ENCODE results near the gene USP38.
"Not testable (repeated sequence)": the region's sequence is repeated elsewhere in the genome, so short reads cannot be mapped to it uniquely, and the experiment has no call there.

The USP38 gene

DNA sequence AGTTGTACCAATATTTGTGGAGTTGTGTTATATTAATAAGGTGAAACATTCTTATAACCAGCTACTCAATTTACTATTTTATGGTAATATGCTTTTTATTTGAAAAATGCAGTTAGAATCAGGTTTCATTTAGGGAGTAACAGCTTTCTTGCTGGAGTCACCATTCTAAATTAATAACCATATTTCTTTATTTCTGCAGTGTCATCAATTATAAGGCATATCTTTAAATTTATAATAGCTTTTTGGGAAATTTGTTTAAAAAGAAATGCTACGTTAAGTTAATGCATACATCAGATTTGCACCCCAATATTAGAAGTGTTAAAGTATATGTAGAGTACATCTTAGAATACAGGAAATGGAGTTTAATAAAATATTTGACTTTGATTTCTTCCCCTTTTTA, 18.9 kb downstream of the USP38 start:
- DNase-seq (ENCODE audit: low read depth, low spot score) = no peak

DNA sequence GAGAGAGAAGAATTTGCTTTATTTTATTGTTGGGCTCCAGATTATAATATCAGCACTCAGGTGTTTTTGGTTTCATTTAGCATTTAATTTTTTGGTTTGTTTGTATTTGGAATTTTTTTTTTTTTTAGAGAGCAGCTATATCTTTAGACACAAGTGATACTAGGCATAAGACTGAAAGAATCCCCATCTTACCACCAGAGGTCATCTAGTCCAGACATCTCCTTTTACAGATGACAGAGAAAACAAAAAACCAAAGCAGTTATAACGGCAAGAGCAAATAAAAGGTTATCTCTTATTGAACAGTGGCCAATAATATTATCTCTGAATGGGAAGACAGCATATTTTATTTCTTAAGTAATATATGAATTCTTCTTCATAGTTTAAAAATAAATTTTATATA, 22.8 kb downstream of the USP38 start:
- no peak for DNase-seq (ENCODE audit: low read depth, low spot score)

DNA sequence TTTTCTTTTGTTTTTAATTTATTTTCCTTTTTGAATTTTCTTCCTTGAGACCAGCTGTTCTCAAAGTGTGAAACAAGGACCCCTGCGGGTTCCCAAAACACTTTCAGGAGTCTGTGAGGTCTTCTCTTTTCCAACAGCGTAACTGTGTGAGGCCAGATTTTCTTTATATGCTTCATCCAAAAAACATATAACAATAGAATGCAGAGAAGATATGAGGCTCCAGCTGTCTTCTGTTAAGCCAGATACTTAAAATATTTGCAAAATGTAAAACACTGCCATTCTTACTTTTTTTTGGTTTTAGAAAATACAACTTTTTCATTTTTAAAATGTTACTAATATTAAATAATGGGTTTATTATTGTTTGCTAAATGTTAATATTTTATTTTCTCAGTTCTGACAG, 27.8 kb downstream of the USP38 start:
- no peak for DNase-seq (ENCODE audit: low read depth, low spot score)

DNA sequence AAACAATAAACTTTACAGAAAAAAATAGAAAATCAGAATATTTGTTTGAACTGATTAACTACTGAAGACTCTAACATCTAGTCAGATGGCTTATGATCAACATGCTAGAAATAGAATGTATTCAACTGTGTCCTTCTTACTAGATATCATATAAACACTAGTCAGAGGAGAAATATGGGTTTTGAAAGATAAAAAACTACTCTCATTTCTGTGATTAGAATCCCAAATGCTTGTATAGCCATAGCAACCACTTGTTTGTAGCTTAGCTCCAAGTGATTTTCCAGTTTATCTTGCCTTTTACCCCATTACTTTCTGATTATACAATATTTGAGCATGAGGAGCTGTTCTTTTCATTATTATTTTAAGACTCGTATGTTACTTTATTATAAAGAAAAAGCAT, 31.2 kb downstream of the USP38 start:
- DNase-seq (ENCODE audit: low read depth, low spot score) = no peak

DNA sequence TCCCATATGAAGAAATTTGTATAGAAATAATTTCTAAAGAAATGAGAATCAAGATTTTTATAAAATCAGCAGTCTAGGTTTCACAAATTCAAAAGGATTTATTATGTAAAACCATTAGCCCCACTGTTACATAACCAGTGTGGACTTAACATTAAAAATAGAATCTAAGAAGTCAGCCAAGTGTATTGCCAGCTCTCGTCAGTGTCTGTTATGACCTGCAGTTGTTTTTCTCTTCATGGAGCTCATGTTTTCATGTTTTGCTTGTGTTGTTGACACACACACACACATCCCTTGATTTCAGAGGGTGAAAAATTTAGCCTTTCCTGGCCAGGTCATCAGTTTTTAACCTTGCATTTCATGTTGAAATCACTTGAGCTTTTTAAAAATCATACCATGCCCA, 39.5 kb downstream of the USP38 start:
- no peak for DNase-seq (ENCODE audit: low read depth, low spot score)

DNA sequence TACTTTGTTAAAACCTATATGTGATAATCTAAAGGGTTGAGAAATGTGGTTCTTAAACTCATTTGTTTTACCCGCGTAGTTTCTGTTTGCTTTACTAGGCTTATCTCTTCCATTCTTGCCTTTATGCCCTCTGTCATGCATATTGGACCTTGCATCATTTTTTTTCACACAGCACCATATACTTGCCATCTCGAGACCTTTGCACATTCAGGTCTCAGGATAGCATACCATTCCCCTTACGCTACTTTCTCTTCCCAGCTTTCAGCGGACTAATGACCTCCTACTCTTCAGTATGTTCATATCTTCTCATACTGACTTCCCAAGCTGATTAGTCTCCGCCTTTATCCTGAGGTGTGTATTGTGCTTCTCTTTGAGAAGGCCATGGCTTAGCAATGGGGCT, 40.5 kb downstream of the USP38 start:
- no peak for DNase-seq (ENCODE audit: low read depth, low spot score)

DNA sequence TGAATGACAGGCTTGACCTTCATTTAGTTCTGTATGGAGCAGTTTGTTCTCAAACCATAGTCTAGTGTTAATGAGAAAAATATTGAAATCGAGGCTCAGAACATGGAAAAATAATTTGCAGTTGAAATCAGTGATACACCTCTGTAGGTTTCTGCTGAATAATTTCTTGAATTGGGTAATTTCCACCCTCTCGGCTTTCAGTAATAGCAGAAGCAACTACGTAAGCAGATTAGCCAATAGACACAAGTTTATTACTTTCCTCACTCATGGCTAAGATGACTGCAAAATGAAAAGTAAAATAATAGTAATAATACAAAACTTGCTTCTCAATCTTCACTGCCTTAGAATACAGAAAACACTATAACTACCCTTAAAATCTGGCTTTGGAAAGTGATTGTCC, 46.0 kb downstream of the USP38 start:
- no peak for DNase-seq (ENCODE audit: low read depth, low spot score)

DNA sequence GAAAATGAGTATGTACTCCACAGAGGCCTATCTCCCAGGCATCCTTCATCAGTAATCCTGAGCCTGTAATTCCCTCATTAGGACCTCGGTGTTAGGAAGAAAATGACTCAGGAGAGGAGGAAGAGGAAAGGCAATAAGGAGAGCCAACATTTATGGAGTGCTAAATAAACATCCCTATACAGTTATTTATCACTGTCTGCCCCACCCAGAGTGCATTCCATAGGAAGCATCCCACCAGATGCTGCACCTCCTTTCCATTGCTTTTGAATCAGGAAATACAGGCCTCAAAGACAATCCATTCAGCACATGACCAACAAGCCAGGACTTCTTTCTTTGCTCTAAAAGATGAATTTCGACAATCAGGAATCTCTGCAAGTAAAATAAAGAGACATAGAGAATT, 47.6 kb downstream of the USP38 start:
- DNase-seq (ENCODE audit: low read depth, low spot score) = no peak

DNA sequence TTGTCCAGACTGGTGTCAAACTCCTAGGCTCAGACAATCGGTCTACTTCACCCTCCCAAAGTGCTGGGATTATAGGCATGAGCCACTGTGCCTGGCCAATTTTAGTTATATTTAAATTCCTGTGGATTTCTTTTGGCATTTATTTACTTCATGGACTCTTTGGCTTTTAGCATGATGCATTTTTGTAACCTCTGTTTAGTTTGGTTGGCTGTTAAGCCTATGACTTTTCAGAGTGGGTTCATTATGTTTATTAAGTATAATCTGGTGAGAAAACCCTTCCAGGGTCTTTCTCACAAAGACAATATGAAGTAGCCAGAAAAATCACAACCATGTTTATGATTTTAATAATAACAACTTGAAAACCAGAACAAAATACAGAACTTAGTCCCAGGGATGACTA, 49.4 kb downstream of the USP38 start:
- DNase-seq (ENCODE audit: low read depth, low spot score) = no peak

DNA sequence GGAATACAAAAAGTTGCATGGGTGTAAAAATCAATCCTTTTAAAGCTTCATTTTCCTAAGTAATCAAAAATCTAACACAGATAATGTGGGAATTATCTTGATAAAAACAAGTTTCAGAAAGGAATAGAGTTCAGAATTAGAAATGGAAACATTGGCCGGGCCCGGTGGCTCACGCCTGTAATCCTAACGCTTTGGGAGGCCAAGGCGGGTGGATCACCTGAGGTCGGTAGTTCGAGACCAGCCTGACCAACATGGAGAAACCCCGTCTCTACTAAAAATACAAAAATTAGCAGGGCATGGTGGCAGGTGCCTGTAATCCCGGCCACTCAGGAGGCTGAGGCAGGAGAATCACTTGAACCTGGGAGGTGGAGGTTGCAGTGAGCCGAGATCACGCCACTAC, 52.5 kb downstream of the USP38 start:
- not testable (repeated sequence) for DNase-seq (ENCODE audit: low read depth, low spot score)

DNA sequence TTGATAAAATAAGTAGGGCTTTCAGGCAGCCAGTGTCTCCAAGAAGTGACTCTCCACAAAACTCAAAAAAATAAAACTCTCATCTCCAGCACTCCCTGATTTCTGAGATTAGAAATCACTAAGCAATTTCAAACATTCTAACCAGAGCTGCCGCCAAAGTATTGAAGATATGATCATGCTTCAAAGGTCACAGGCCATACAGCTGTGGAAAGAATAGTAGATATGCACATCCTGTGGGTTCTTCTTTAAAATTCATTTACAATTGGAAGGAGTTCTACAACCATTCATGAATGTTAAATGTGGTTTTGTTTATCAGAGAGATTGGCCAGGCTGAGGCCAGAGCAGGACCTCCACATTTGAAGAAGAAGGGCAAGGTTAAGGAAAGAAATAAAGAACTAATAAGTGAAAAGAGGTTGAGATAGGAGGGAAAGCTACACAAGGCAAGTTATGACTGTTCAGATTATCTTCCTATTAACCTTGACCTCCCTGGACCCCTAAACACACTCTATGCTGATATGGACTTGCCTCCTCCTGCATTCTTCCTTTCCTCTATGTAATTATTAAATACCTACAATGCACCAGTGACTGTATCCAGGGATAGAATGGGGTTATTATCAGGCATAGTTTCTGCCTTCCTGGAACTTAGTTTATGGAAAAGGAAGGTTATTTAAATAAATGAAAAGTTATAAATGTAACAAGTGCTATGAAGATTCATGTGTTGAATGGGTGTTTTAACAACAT, 56.4 kb downstream of the USP38 start:
- no peak for DNase-seq (ENCODE audit: low read depth, low spot score)

DNA sequence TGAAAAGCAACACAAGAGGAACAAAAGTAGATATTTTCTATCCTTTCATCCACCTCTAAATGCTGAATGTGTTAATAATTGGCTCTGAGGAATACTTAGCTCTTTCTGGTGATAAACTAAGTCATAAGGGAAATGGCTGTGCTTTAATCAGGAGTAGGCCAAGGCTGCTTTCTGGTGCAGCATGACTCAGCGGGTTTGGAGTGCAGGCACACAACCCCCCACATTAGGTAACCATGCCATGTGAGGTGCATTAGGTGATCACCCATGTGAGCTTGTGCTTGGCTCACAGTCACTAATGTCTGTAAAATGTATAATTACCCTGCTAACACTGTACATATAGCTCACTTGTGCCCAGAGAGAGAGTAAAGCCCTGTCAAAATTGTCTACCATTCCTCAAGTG, 57.2 kb downstream of the USP38 start:
- DNase-seq (ENCODE audit: low read depth, low spot score) = no peak

DNA sequence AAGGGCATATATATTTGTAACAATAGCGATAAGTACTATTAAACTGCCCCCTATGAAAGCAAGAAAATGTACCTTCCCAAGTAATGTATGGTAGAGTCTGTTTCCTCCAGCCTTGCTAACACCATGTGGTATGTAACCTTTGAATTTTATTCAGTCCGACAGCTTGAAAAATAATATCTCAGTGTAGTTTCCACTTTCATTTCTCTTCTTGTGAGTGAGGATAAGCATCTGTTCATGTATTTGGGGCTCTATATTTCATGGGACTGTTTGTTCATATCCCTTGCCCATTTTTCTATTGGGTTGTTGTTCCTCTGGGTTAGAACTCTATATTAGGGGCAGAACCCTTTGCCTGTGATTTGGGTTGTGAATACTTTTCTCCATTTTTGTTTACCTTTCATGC, 58.3 kb downstream of the USP38 start:
- DNase-seq (ENCODE audit: low read depth, low spot score) = no peak

DNA sequence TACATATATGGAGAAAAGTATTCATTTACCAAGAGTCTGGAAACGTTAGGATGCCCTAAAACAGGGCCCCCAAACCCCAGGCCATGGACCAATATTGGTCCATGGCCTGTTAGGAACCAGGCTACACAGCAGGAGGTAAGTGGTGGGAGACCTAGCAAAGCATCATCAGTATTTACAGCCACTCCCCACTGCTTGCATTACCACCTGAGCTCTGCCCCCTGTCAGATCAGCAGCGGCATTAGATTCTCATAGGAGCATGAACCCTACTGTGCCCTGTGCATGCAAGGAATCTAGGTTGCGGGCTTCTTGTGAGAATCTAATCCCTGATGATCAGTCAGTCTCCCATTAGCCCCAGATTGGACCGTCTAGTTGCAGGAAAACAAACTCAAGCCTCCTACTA, 62.3 kb downstream of the USP38 start:
- DNase-seq (ENCODE audit: low read depth, low spot score) = no peak

DNA sequence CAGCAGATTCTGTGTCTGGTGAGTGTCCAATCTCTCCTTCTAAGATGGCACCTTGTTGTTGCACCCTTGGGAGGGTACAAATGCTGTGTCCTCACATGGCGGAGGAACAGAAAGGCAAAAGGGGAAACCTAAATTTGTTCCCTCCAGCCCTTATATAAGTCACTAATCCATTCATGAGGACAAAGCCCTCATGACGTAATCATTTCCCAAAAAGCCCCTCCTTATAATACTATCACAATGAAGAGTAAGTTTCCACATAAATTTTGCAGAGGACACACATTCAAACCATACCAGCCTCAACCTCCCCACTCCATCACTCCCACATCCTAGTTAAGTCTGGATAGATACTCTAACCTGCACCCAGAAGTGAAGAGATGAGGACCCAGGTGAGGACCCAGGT, 63.1 kb downstream of the USP38 start:
- no peak for DNase-seq (ENCODE audit: low read depth, low spot score)

DNA sequence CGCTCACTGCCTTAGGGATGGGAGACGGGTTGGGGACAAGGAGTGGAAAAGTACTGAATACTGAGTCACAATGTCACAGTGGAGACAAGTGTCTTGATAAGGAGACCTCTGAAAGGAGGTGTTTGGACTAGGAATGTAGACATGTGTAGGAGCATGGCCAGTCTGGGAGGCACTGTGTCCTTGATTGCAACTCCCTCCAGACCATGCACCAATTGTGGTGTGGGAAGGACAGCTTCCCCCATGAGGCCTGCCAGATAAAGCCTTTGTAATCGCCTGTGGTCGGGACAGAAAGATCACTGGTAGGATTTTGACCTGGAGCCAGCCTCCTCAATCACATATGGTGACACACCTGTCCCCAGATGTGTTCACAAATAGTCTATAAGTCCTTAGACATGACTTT, 64.1 kb downstream of the USP38 start:
- no peak for DNase-seq (ENCODE audit: low read depth, low spot score)

DNA sequence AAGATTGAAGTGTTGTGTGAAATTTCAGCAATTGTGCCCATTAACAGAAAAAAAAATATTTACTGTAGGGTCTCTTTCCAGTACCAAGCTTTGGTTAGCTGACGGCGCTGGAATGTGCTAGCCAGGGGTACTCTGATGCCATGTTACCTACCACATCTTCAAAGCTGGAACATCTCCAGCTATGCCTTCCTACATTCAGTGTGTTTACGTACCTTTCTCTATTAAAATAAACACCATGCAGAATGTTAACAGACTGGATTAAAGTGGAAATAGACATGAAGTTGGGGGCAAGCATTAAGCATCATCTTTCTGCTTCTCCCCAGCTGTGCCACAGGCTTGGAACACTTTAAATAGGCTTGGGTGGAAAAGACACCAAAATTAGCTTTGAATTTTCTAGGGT, 65.9 kb downstream of the USP38 start:
- no peak for DNase-seq (ENCODE audit: low read depth, low spot score)

DNA sequence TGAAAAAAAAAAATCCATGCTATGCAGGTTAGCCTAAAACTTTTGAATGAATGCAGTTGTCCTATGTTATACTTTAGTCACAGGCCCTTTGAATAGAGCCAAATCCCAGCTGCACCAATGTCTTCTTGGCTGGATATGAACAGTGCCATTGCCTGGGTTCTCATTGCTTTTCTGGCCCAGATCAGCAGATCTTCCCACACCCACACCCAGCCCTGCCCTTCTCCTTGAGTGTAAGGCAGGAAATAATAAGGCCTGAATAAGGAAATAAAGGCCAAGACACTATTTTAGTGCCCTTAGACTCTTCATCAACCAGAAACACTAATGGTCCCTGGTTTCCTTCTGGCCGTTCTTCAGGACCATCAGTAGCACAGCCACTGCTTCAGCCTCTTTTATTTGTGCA, 66.6 kb downstream of the USP38 start:
- DNase-seq (ENCODE audit: low read depth, low spot score) = no peak

DNA sequence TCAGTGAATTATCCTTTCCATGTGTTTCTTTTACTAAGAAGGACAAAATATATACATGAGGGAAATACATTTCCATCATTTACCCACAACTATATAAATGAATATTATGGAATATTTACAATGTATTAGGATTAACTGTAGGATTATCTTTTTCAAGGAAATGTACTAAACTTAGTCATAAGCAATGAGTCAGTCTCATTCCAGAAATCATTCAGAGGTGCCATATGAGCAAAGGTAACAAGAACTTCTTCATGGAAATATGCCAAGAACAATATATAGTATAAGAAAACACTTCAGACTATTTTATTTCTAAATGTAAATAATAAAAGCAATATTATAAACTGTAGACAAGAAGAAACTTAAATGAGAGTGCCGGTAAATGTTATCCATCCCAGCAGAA, 67.1 kb downstream of the USP38 start:
- DNase-seq (ENCODE audit: low read depth, low spot score) = no peak

DNA sequence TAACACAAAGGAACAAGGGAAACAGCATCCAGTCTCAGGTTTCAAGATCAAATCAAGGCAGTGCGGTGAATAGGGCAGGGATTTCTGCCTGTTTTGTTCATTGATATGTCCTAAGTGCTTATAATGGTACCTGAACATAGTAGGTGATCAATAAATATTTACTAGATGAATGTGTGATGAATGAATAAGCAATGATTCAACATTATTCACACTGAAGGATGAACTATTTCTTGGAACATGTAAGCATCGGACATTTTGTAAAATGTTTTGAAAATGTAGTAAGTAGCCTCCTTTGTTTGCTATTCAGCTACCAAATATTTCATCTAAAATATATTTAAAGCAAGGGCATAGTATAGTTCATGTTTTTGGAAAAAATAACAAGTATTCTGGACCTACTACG, 67.8 kb downstream of the USP38 start:
- no peak for DNase-seq (ENCODE audit: low read depth, low spot score)

DNA sequence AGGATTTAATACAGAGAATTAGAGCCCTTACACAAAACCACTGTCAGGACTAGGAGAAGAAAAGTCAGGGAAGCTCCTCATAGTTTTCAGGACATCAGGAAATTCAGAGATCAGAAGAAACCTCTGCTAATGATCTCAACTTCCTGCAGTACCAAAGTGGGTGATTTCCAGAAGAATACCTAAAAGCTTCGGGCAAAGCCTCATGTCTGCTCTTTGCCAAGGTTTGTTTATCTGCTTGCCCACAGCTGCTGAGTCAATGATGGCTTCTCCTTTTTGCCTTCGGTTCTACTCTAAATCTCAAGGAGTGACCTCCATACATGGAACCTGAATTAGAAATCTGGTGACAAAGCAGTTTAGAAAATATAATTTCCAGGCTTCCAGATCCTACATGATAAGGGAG, 68.4 kb downstream of the USP38 start:
- no peak for DNase-seq (ENCODE audit: low read depth, low spot score)

DNA sequence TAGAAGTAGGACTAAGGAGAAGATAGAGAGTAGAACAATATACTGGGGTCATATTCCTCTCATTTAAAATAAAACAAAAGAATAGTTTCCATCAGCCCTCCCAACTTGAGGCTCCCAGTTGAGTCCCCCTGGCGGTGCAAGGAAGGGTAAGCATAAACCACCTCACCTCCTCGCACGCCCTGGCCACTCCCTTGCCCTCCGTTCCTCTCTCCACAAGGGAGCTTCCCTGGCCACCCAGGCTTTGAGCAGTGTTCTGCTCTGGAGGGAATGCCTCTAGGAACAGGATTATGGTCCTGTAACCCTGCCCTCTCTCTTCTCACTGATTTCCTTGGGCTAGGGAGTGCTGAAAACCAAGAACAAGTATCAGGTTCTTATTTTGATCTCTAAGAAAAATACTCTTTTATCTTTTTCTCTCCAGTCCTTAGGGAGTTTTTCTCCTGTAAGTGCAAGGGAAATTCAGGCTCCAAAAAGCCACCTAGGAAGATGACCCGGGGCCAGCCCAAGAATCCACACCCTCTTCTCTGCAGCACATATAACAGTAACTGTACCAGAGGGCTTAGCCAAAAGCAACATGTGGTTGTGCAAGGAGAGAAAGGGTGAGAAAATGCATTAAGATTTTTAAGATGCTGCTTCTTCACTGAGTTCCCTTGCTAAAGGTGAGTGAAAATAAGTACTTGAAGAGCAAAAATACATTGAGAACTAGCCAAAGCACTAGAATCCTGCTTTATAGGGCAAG, 69.9 kb downstream of the USP38 start:
- DNase-seq (ENCODE audit: low read depth, low spot score) = peak; percentile 20

DNA sequence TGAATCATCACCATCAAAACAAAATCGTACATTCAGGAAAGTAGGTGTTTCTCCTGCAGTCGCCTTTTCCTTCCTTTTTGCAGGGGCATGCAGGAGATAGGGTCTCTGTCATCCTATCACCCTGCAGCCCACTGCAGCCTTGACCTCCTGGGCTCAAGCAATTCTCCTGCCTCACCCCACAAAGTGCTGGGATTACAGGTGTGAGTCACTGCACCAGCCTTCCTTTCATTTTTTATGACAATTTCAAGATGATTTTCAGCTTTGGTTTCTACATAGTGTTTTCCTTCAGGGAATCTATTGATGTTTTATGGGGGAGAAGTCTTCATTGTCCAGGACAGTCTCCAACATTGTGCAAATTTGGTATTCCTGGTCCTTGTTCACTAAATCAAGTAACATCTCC, 71.7 kb downstream of the USP38 start:
- no peak for DNase-seq (ENCODE audit: low read depth, low spot score)

DNA sequence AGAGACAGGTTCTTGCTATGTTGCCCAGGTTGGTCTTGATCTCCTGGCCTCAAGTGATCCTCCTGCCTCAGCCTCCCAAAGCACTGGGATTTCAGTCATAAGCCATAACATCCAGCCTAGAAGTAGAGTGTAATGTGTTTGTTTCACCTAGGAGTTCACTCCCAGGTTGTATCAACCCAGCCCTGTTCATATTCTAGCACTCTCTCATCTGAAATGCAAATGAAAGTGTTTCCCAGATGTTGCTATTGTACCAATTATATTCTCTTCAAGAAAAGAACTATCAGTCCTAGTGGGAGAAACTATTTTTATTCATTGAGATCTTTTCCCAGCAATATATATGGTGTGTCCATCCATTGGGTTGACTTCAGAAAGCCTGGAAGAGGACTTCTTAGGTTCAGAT, 72.6 kb downstream of the USP38 start:
- no peak for DNase-seq (ENCODE audit: low read depth, low spot score)
